Stimulated activated CD4-positive, alpha-beta T cell treated with anti-CD3 and anti-CD28 coated beads, Interleukin-4, amount 100 ng/mL, for 4 hours (primary cell): Measurements from ENCODE around the gene RPS23.
A peak's percentile ranks its signal among the peaks of the same experiment; 100 is the strongest.

Source experiments
- DNase-seq, 2 experiments: peaks; one replicate each; pipeline ENCODE4 v3.0.0-alpha.2; 2020

RPS23 gene

GRCh38 chr5:82244151-82244550 lies 34.0 kb downstream of the RPS23 start:
- no peak for DNase-seq

DNA sequence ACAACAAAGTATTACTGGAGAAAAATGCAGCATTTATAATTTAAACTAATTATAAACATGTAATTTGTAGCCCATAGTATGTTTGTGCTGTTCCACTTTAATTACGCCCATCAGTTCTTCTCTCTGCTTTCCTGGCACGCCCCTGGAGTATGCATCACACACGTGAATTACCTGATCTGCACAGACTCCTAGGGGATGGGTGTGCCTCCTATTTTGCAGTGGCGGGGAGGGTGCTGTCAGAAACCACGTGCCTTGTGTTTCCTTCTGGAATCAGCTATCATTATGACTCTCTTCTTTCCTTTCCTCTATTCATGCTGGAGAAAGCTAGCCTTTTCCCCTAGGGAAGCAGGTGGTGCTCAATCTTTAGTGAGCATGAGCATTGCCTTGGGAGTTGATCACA lies 43.3 kb downstream of the RPS23 start:
- no peak for DNase-seq

DNA sequence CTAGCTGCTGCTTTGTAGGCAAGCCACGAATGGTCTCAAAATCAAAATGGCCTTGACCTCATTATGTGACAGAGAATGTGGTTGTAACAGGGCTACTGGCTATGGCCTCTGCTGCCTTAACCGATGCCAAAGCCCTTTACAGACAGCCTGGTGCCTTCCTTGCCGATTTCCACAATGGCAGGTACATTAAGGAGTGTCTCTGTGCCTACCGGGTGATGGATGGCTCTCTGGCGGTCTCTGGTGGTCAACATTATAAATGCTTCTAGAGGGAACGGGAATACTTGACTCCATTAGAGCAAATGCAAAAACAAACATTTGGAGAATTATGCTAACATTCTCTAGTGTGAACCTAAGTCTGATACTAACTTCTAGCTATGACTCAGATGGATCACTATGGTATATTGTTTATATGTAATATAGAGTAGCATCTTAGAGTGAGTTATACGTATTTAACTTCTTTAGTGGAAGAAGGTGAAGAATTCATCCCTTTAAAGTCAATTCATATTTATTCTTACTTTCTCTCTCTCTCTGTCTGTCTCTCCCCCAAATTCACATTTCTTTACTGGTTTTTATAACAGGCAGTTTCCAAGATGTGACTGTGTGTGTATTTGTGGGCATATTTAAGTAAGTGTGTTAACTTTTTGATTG lies 52.5 kb downstream of the RPS23 start:
- DNase-seq: peak; percentile 39 to 47
